Lower leg skin (tissue), 4 donors: ENCODE results near the gene WWOX. TPM values are rescaled to one million over a fixed set of nuclear protein-coding genes. Genes with fewer than 3 reads are reported as not detected.

Experiments used
- DNase-seq, 2 donors: peaks; one replicate each; pipeline ENCODE4 v3.0.0-alpha.2; 2019; ENCODE audit warnings: low spot score in 2 of 2
- H3K4me3 ChIP-seq: fragments of 200-600 bp; sonication (generic); 2 replicates; pipeline ENCODE4 v1.5.1; 2017; ENCODE audit warnings: mild to moderate bottlenecking, low read depth; ENCODE audit not compliant: poor library complexity, severe bottlenecking
- CTCF ChIP-seq, 3 donors: fragments of 450-650 bp; IDR thresholded peaks; one replicate each; pipeline ENCODE4 v1.5.1; 2016; ENCODE audit warnings: antibody characterized with exemption in 3 of 3, mild to moderate bottlenecking in 3 of 3, moderate library complexity in 2 of 3
- POLR2A ChIP-seq, 2 donors: fragments of 450-650 bp; IDR thresholded peaks; one replicate each; pipeline ENCODE4 v1.6.1; 2016 to 2017; ENCODE audit warnings: antibody characterized with exemption in 2 of 2, mild to moderate bottlenecking in 1 of 2, moderate library complexity in 1 of 2
- WGBS, 2 donors: methylation state at CpG; one replicate each; pipeline ENCODE4 v1.1.5; 2018; 5-methylcytosine and 5-hydroxymethylcytosine counted together
- intact Hi-C: fragments of 100-400 bp; cut with DNase I; formaldehyde crosslinking; loops from one replicate; pipeline ENCODE4 v1.15.0; 2023; ENCODE audit warnings: low total_unique reads
- total RNA-seq, 4 donors: library from RNA; depleted of rRNA; stranded (reverse); fragments of >200 nt; gene quantifications; one replicate each; pipeline ENCODE4 v1.1.0, GENCODE V29; 2016

The WWOX gene
- total RNA-seq, 4 donors from 2014 or later = 21.0 to 82.7 (median 36.1) TPM

- intact Hi-C loops = no loop called here
- TF ChIP-seq POLR2A (IDR thresholded peaks at IDR 0.05) (no peak), CTCF (IDR thresholded peaks at IDR 0.05) (no peak)
- DNase-seq = no peak
- H3K4me3 ChIP-seq = no peak overlapping the region
- WGBS, 2 donors = 96% methylated on average over 2 of the region's 2 CpGs
Measured at GRCh38 chr16:78479723-78480122, 380.3 kb downstream of the WWOX start.

- 65 to 70% methylated on average over 2 of the region's 2 CpGs for WGBS, 2 donors
- no peak for DNase-seq
- TF ChIP-seq CTCF (IDR thresholded peaks at IDR 0.05) (no peak), POLR2A (IDR thresholded peaks at IDR 0.05) (no peak)
- intact Hi-C loops = no loop called here
- H3K4me3 ChIP-seq = no peak overlapping the region
Measured at GRCh38 chr16:78480588-78480987, 381.1 kb downstream of the WWOX start.

- intact Hi-C loops = no loop called here
- no peak overlapping the region for H3K4me3 ChIP-seq
- DNase-seq = no peak
- TF ChIP-seq POLR2A (IDR thresholded peaks at IDR 0.05) (no peak), CTCF (IDR thresholded peaks at IDR 0.05) (no peak)
- 93 to 96% methylated on average over 13 of the region's 13 CpGs for WGBS, 2 donors
Measured at GRCh38 chr16:78483124-78483992, 383.9 kb downstream of the WWOX start.

GRCh38 chr16:78484509-78485058 is 385.1 kb downstream of the WWOX start:
- no peak overlapping the region for H3K4me3 ChIP-seq
- DNase-seq = no peak
- intact Hi-C loops = no loop called here
- TF ChIP-seq POLR2A (IDR thresholded peaks at IDR 0.05) (no peak), CTCF (IDR thresholded peaks at IDR 0.05) (no peak)
- WGBS, 2 donors = 91 to 96% methylated on average over 9 of the region's 9 CpGs

- TF ChIP-seq CTCF (IDR thresholded peaks at IDR 0.05) (no peak), POLR2A (IDR thresholded peaks at IDR 0.05) (no peak)
- no peak for DNase-seq
- 80 to 84% methylated on average over 15 of the region's 15 CpGs for WGBS, 2 donors
Measured at GRCh38 chr16:78485188-78485916, 385.9 kb downstream of the WWOX start.

More at GRCh38 chr16:78485188-78485916, 385.9 kb downstream of the WWOX start:
- no peak overlapping the region for H3K4me3 ChIP-seq
- intact Hi-C loops = no loop called here
